Natural killer cell treated with Interleukin-12 subunit alpha and Interleukin-12 subunit beta and Interleukin-15 and Interleukin-18, amount 100 ng/mL, for 72 hours (primary cell): ENCODE results near the gene DTX3. TPM values are rescaled to one million over a fixed set of nuclear protein-coding genes. Genes with fewer than 3 reads are reported as not detected.

ENCODE experiments used
- ATAC-seq, 2 donors: fragments of 150-1000 bp; cut with Tn5 transposase in 1 of 2; sonication (Bioruptor Pico), chemical (Tn5 transposase) in 1 of 2; 2 replicates each; pipeline ENCODE4 v1.10.0; 2021
- DNase-seq: peaks from one replicate; pipeline ENCODE4 v3.0.0; 2022; ENCODE audit warnings: low spot score
- H3K27ac Mint-ChIP-seq, 2 donors: 1 replicate in 1 of 2; 2 replicates in 1 of 2; pipeline ENCODE4 v1.8.0; 2022; ENCODE audit warnings: mixed read lengths in 2 of 2, mild to moderate bottlenecking in 1 of 2, moderate library complexity in 1 of 2
- H3K27me3 Mint-ChIP-seq, 2 donors: 1 replicate in 1 of 2; 2 replicates in 1 of 2; pipeline ENCODE4 v1.8.0; 2022; ENCODE audit warnings: mixed read lengths in 2 of 2
- H3K36me3 Mint-ChIP-seq: one replicate; pipeline ENCODE4 v1.8.0; 2022; ENCODE audit warnings: mixed read lengths
- H3K4me1 Mint-ChIP-seq, 2 donors: 1 replicate in 1 of 2; 2 replicates in 1 of 2; pipeline ENCODE4 v1.8.0; 2022; ENCODE audit warnings: low read depth in 2 of 2, mixed read lengths in 2 of 2, mild to moderate bottlenecking in 1 of 2
- H3K4me3 Mint-ChIP-seq: one replicate; pipeline ENCODE4 v1.8.0; 2022; ENCODE audit warnings: mixed read lengths
- H3K9me3 Mint-ChIP-seq: 2 replicates; pipeline ENCODE4 v1.8.0; 2022; ENCODE audit warnings: mixed read lengths
- total RNA-seq, 2 donors: library from RNA; stranded (reverse); gene quantifications; one replicate each; pipeline ENCODE4 v1.2.3, GENCODE V29; 2022

DTX3 gene
- total RNA-seq, 2 donors from 2014 or later, result 15.6 to 18.4 TPM

DNA sequence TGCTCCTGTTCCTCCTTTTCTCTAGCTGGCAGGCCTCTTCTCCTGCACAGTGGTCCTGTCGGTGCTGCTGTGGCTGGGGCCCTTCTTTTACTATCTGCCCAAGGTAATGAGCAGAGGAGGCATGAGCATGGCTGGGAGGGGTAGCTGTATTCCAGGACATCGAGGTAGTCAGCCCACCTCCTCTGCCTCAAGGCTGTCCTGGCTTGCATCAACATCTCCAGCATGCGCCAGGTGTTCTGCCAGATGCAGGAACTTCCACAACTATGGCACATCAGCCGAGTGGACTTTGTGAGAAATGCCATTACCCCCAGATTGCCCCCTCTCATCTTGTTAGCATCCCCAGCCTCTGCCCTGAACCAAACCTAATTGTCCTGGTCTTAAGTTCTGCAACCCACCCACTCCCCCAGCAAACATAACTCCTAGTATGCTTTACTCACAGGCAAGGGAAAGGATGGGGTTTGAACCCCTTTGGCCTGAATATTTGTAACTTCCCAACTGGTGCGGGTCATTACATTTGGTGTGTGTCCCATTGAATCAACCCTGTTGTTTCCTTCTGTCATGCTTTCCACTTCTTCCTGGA, 19.3 kb downstream of the DTX3 start:
- Mint-ChIP-seq H3K27me3 (peaks cover 75% of the 10 kb centered on the region in 2 donors), H3K9me3 (no peaks in the 10 kb centered on the region), H3K36me3 (no peaks in the 10 kb centered on the region), H3K4me1 (peaks cover 20 to 24% of the 10 kb centered on the region in 2 donors), H3K4me3 (no peak overlapping the region), H3K27ac (no peak overlapping the region)
- DNase-seq (no peak), ATAC-seq (no peak)

- Mint-ChIP-seq H3K4me1 (peaks cover 20 to 24% of the 10 kb centered on the region in 2 donors), H3K27ac (no peak overlapping the region), H3K36me3 (no peaks in the 10 kb centered on the region), H3K9me3 (no peaks in the 10 kb centered on the region), H3K4me3 (no peak overlapping the region), H3K27me3 (peaks cover 75% of the 10 kb centered on the region in 2 donors)
- ATAC-seq, result no peak
- no peak for DNase-seq
These were observed 20.0 kb downstream of the DTX3 start for GRCh38 chr12:57624441-57625220.

GRCh38 chr12:57625261-57626032, 20.8 kb downstream of the DTX3 start:
- no peak overlapping the region for H3K4me3 Mint-ChIP-seq
- H3K27me3 Mint-ChIP-seq, result peaks cover 72 to 74% of the 10 kb centered on the region in 2 donors
- peaks cover 17 to 21% of the 10 kb centered on the region in 2 donors for H3K4me1 Mint-ChIP-seq
- H3K36me3 Mint-ChIP-seq, result no peaks in the 10 kb centered on the region
- no peaks in the 10 kb centered on the region for H3K9me3 Mint-ChIP-seq
- no peak overlapping the region for H3K27ac Mint-ChIP-seq
- DNase-seq (no peak), ATAC-seq (no peak)

- ATAC-seq, result no peak
- no peak for DNase-seq
- Mint-ChIP-seq H3K36me3 (no peaks in the 10 kb centered on the region), H3K27me3 (peaks cover 65 to 70% of the 10 kb centered on the region in 2 donors), H3K4me1 (peaks cover 8 to 13% of the 10 kb centered on the region in 2 donors), H3K4me3 (no peak overlapping the region), H3K9me3 (no peaks in the 10 kb centered on the region), H3K27ac (no peak overlapping the region)
These were observed 21.7 kb downstream of the DTX3 start for GRCh38 chr12:57626111-57626920.

- ATAC-seq (no peak), DNase-seq (no peak)
- no peaks in the 10 kb centered on the region for H3K9me3 Mint-ChIP-seq
- peaks cover 66 to 68% of the 10 kb centered on the region in 2 donors for H3K27me3 Mint-ChIP-seq
- no peak overlapping the region for H3K4me3 Mint-ChIP-seq
- H3K36me3 Mint-ChIP-seq, result no peaks in the 10 kb centered on the region
- H3K4me1 Mint-ChIP-seq, result peaks cover 5 to 10% of the 10 kb centered on the region in 2 donors
- no peak overlapping the region for H3K27ac Mint-ChIP-seq
These were observed 22.4 kb downstream of the DTX3 start for GRCh38 chr12:57626921-57627445.

- Mint-ChIP-seq H3K4me1 (peaks cover 5 to 8% of the 10 kb centered on the region in 2 donors), H3K4me3 (no peak overlapping the region), H3K27ac (no peak overlapping the region), H3K9me3 (no peaks in the 10 kb centered on the region), H3K36me3 (no peaks in the 10 kb centered on the region), H3K27me3 (peaks cover 64 to 65% of the 10 kb centered on the region in 2 donors)
- ATAC-seq, result peak; percentile 39 to 41
- DNase-seq, result no peak
These were observed 23.1 kb downstream of the DTX3 start for GRCh38 chr12:57627501-57628279.

DNA sequence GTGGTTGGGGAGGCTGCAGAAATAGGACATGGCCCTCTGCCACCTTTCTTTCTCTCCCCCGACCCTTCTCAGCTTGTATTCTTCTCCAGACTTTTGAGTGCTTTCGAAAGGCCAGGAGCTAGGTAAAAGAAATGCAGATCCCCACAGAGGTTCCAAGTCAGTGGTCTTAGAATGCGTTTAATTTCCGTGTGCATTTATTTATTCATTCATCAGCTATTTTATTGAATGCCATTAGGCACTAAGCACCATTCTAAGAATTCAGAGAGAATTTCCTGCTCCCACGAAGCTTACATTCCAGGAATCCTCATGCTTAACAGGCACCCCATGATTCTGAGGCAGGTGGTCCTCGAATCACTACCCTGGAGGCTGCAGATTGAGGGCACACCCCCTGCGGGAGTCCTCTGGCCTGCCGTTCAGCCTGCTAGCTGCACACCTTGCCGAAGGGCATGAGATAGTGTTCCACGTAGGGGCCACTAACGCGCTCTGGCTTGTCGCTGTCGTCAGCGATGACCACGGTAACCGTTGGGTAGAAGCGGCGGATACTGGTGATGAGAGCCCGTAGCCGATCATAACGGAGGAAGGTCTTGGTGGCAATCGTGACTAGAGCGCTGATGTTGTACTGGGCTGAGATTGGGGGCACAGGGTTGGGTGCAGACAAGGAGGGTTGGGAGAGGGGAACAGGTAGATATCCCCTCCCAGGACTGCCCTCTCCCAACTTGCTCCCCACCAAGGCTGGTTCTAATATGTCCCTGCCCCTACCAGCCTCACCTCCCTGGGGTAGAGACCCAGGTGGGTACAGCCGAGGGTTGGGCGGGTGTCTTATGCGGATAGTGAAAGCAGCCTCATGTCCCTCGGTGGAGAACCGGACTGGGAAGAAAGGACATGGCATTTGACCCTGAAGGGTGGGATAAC, 23.9 kb downstream of the DTX3 start:
- Mint-ChIP-seq H3K36me3 (no peaks in the 10 kb centered on the region), H3K9me3 (no peaks in the 10 kb centered on the region), H3K27ac (no peak overlapping the region), H3K4me1 (peaks cover 8 to 13% of the 10 kb centered on the region in 2 donors), H3K4me3 (no peak overlapping the region), H3K27me3 (peaks cover 56 to 59% of the 10 kb centered on the region in 2 donors)
- ATAC-seq (no peak), DNase-seq (no peak)

GRCh38 chr12:57629897-57630471, 25.4 kb downstream of the DTX3 start:
- ATAC-seq, result no peak
- no peak for DNase-seq
- H3K36me3 Mint-ChIP-seq, result no peaks in the 10 kb centered on the region
- peaks cover 9 to 14% of the 10 kb centered on the region in 2 donors for H3K4me1 Mint-ChIP-seq
- H3K4me3 Mint-ChIP-seq, result no peak overlapping the region
- no peak overlapping the region for H3K27ac Mint-ChIP-seq
- no peaks in the 10 kb centered on the region for H3K9me3 Mint-ChIP-seq
- H3K27me3 Mint-ChIP-seq, result peaks cover 41 to 49% of the 10 kb centered on the region in 2 donors

DNA sequence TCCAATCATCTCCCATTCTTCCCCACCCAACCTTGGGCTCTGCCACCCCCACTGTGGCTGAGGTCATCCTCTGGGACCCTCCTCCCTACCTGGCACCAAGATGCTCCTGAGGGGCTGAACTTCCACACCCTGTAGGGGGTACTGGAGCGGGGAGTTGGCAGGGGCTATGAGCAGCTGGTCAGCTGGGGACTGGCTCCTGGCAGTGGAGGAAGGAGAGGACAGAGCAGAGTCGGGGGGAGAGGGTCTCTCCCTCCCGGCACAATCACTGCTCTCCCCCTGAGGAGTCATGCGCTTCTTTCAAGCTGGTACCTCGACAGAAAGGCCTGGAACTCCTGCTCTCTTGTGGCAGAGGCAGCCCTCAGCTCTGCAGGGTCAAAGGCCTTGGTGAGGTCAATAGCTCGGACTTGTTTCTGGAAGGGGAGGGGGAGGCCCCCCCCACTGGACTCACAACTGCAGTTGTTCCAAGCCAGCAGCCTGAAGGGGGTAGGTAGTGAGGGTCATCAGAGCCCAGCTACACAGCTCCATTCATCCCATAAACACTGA, 26.3 kb downstream of the DTX3 start:
- Mint-ChIP-seq H3K36me3 (no peaks in the 10 kb centered on the region), H3K27ac (no peak overlapping the region), H3K4me3 (peak overlapping the region; percentile 38), H3K9me3 (no peaks in the 10 kb centered on the region), H3K4me1 (peaks cover 9 to 14% of the 10 kb centered on the region in 2 donors), H3K27me3 (peaks cover 31 to 41% of the 10 kb centered on the region in 2 donors)
- DNase-seq, result no peak
- no peak for ATAC-seq

- no peak for DNase-seq
- peaks cover 27 to 36% of the 10 kb centered on the region in 2 donors for H3K27me3 Mint-ChIP-seq
- no peaks in the 10 kb centered on the region for H3K9me3 Mint-ChIP-seq
- no peak overlapping the region for H3K27ac Mint-ChIP-seq
- ATAC-seq, result no peak
- H3K36me3 Mint-ChIP-seq, result no peaks in the 10 kb centered on the region
- H3K4me1 Mint-ChIP-seq, result peaks cover 9 to 14% of the 10 kb centered on the region in 2 donors
- H3K4me3 Mint-ChIP-seq, result peak overlapping the region; percentile 38
These were observed 27.0 kb downstream of the DTX3 start for GRCh38 chr12:57631566-57632072.
